NCI-H460 (cell line): ENCODE measurements around the gene MRPS5. TPM values are rescaled to one million over a fixed set of nuclear protein-coding genes. Genes with fewer than 3 reads are reported as not detected.

Experiments
- DNase-seq: peaks from one replicate; pipeline ENCODE4 v3.0.0-alpha.2; 2016; ENCODE audit warnings: low read depth; ENCODE audit errors: extremely low read depth
- total RNA-seq: library from RNA; depleted of rRNA; stranded (reverse); fragments of >200 nt; shearing (Covaris generic); gene quantifications from 2 replicates; pipeline ENCODE4 v1.2.3, GENCODE V29; 2014

The MRPS5 gene
- total RNA-seq, 1 experiment from 2014 or later = 119 TPM

DNA sequence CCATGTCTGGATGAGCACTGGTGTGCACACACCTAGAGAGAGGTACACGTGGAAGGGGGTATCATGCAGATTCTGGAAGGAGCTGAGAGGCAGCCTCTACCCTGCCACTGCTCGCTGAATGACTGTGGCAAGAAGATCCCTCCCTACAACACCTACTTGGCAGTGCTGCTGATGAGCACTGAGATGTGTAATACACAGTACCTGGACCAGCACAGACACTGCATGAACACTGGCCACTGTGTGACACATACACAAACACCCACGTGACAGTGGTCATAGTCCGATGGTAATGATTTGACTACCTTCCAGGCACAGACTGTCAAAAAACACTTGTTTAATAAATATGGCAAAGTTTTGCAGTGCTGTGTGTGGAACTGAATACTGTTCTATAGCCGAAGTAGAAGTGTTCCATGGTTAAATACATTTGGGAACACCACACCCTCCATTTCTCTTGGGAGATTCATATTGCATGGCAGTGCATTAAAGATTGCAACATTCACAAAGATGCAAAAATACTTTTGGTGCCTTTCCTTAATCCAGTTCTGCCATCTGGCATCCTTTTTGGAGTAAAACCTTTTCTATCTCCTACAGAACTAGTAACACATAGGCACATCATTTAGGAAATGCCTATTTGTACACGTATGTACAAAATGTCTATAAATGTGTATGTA, 29.6 kb downstream of the MRPS5 start:
- no peak for DNase-seq

GRCh38 chr2:95087379-95087778, 34.2 kb downstream of the MRPS5 start:
- DNase-seq = no peak

GRCh38 chr2:95086017-95086416, 35.6 kb downstream of the MRPS5 start:
- no peak for DNase-seq

DNA sequence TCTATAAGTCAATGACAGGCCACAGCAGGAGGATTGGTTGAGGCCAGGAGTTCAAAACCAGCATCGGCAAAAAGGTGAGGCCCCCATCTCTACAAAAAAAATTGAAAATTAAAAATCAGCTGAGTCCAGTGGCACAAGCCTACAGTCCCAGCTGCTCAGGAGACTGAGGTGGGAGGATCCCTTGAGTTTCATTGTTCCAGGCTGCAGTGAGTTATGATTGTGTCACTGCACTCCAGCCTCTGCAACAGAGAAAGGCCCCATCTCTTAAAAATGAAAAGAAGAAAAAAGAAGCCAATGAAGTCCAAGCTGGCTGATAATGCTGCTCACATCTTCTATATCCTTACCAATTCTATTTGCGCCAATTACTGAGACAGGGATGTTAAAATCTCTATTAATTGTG, 39.1 kb downstream of the MRPS5 start:
- DNase-seq = no peak

DNA sequence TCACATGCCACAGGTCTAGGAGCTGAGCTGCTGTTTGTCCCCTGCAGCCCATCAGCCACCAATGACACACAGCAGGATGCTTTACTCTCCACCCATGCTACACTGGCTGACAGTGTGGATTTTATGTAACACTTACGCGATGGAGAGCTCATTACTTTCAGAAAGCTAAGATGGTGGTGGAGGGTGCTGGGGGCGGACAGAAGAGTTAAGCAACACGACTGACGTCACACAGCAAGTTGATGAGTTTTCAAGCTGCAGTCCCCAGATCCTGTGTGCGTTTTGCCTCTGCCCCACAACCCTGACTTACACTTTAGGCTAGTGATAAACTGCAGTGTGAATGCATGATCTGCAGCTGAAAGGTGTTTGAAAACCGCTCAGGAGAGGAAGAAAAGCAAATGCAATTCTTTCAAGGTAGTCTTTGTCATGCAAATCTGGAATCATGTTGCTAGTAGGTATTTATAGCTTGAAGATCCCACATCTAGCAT, 42.4 kb downstream of the MRPS5 start:
- no peak for DNase-seq

GRCh38 chr2:95077861-95078603, 43.6 kb downstream of the MRPS5 start:
- no peak for DNase-seq

DNA sequence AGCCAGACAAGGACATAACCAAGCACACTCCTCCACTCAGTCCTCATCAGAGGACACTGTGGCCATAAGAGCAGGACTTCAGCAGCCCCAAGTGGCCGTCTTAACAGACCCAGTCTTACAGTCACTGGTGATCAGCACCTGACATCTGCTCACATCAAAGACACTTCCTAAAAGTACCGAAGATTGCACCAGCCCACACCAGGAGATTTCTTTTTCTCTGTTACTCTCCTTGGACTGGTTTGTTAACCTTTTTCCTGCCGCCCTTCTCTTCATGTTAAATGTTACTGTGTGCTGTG, 44.1 kb downstream of the MRPS5 start:
- no peak for DNase-seq

DNA sequence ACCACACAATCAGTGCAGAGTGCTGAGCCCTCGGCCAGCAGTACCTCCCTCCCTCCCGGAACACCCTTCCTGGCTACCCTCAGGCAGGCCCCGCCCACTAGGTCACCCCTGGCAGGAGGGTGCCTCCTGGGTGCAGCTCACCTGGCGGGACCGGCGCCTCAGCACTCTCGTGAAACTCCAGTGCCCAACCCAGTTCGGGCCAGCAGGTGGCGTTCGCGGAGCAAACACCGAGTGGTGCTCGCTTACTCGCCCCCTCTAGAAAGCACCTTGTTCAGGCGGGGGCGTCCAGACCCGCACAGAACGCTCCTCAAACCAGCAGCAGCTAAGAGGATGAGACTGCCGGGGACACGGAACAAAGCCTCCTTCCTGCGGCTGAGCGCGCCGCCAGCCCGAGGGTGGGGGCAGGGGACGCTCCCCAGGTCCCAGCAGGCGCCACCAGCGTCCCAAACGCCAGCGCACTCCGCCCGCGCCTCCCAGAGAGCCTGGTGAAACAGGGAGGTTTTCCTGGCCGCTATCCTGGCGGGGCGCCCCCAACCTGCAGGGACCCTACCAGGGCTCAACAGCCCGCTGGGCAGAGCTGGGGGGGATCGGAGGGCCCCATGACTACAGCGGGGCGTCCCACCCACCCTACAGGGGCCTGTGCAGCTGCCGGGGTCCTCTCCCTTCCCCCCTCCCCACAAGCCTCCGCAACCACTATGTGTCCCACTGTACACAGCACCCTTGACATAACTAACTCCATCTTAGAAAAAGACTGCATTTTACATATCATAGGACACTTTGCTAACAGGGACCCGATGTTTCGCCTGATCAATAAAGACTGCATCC, 44.7 kb downstream of the MRPS5 start:
- DNase-seq = peak; percentile 62

- no peak for DNase-seq
Observed at GRCh38 chr2:95075440-95076132, 46.0 kb downstream of the MRPS5 start.

DNA sequence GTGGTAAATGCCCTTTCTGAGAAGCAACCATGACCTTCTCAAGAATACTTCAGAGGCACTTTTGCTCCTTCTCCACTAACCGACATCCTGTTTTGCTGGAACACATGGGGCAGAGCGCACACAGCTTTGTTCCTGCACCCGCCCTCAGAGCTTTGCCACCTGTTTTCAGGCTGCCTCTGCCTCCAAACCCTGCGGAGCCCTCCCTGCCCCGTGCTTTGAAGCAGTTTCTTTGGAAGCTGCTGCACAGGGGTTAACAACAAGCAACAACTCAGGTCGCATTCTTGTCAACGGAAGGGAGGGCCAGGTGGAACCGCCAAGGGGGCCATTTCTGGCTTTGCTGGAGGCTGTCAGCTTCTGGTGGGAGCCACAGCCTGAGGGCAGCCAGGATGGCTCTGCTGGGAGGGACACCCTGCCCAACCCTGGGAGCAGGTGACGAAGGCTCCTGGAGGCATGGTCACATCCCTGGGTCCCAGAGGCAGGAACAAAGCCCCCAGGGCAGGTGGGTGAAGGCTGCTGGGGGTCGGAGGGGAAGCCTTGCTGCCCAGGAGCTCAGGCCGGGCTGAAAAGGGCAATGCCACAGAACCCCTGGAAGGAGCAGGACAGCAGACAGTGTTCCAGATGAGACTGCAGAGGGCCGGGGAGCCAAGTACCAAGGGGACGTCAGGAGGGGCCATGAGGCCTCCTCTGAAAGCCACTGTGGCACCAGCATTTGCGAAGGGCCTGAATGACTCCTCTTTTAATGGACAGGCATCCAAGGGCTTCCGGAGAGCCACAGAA, 46.8 kb downstream of the MRPS5 start:
- DNase-seq = no peak

DNA sequence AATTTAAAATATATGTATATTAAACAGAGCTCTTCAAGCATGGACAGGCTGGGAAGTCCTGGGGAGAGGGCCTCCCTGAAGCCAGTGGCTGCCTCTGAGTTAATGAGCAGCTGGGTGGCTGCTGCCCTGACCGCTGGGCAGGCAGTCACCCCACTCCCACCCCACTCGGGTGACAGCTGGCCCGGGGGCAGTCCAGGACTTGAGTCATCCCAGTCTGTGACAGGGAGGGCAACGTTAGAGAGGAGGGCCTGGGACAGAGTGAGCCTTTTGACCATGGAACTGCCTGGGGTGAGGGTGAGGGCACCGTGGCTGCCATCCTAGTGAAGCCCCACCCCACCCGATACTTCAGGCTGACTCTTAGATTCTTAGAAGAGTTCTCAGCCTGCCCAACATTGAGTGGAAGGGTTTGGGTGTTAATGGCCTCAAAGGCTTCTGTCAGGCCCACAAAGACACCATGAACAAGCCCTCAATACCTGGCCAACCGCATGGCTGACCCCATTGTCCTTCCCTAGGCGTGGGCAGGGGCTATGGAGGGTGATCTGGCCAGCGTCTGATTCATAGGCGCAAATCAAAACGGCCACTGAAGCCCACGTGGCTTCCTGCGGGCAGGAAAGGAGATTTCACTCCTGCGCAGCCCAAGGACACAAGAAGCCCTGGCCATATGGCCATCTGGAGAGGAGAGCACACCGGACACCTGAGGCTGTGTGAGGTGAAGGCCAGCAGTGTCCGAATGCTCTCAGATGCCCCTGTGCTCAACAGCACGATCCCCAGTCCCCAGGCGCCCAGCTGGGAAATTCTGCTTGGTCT, 47.5 kb downstream of the MRPS5 start:
- DNase-seq = no peak

DNA sequence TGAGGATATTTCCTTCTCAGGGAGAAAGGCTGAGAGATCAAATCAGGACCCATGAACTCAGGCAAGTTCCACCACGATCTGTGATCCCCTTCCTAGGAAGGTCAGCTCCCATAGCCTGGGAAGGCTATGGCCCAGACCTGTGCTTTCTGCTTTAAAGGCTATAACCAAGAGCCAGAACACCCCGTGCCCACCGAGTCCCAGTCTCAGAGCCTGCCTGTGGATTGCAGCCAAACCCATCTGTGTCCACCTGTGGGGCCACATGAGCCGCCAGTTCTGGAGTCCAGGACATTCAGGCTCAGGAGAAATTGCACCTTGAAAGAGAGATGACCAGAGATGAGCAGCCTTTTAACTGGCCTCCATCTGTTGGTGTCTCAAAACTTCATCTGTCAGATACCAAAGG, 49.2 kb downstream of the MRPS5 start:
- DNase-seq = no peak

- DNase-seq = no peak
Observed at GRCh38 chr2:95071856-95072255, 49.8 kb downstream of the MRPS5 start.

DNA sequence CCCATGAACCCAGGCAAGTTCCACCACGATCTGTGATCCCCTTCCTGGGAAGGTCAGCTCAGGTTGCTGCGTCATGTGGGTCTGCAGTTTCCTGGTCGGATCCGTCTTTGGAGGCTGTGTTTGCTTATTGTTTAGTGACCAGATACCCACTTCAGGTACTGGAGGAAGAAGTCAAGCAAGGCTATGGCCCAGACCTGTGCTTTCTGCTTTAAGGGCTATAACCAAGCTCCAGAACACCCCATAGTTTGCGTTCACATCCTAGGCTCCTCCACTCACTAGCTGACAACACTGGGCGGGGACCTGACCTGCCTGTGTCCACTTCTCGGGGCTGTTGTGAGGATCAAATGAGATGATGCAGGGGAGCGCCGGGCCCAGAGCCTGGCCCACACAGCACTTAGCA, 52.1 kb downstream of the MRPS5 start:
- no peak for DNase-seq

DNA sequence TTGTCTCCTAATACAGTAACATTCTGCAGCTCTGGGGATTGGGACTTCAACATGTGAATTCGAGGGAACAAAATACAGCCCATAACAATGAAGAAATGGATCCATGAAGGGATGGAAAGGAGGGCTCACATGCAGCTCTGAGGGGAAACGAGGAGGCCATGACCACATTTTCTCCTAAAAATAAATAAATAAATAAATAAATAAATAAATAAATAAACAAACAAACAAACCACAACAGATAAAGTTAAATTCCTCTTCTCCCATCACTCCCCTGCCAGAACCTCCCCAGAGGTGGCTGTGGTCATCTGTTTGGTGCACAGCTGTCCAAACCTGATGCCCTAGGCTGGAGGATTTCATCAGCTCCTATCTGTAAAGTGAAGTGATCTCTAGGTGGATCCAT, 53.4 kb downstream of the MRPS5 start:
- no peak for DNase-seq

GRCh38 chr2:95063086-95063958, 58.3 kb downstream of the MRPS5 start:
- DNase-seq = no peak

DNA sequence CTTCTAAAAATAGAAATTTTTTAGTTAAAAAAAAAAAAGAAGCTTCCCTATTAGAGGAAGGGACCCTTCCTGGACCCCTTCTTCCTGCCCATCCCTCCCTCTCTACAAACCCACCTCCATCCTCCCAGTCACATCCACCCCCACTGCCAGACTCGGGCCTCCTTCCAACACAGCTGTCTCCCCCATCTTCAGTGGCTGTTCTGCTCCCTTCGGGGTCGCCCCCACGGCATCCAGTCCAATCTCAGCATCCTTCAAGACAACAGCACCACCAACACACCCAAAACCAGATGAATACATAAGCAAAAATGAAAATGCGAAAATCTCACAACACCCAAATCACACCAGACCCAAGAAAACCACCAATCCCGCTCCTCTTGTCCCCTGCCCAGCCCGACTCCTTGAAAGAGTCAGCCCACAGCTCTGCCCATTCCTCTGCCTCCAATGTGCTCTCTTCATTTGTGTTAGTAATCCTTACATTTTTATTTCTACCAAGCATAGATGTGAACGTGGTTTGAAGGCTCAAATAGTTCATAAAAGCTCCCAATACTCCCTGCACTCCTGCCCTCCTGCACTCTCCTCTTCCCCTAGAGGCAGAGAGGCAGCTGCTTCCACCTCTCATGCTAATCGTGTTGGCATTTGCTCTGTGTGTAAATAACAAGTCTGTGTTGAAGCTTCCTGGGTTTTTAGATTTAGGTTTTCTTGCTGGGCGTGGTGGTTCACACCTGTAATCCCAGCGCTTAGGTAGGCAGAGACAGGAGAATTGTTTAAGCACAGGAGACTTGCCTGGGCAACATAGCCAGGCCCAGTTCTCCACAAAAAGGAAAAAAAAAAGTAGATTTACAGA, 59.1 kb downstream of the MRPS5 start:
- no peak for DNase-seq
